GM21825 (cell line): ENCODE results near the gene LRRC10B.

Experiments
- ATAC-seq: cut with Tn5 transposase; IDR thresholded peaks from one replicate; pipeline ENCODE4 v1.9.1; 2021; ENCODE audit warnings: mild to moderate bottlenecking, moderate library complexity; ENCODE audit not compliant: unreplicated experiment

The LRRC10B gene

DNA sequence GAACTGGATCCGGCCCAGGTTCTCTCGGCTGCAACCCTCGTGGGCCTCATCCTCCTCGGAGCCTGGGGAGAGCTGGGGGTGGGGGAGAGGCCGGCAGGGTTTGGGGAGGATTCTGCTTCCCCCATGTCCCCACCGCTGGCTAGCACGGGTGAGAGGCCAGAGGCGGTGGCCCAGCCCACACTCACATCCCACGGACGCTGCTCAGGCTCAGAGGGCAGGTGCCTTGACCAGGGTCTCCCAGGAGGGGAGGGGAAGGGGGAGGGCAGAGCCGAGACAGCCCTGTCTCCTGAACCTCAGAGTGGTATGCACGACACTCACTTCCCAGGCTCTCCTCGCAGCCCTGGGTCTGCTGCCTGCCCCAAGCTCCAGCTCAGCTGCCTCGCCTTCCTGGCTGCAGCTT is 19.6 kb downstream of the LRRC10B start:
- no peak for ATAC-seq

- no peak for ATAC-seq
These were observed 21.1 kb downstream of the LRRC10B start for GRCh38 chr11:61529537-61530225.

DNA sequence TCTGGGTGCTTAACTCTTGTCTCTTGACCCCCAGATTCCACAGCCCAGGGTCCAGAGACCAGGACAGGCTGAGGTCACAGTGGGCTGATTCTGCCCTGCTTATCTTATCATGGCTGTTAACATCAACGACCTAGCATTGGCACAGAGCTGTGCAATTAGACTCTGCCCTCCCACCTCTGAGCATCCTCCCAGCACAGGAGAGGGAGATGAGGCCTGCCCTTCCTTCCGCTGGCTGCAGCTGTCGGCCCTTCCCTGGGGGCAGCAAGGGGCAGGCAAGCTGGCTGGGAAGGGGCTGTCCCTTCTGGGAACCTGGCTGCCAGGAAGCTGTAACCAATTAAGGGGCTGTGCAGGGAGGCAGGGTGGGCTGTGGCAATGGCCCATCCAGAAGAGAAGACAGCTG is 22.5 kb downstream of the LRRC10B start:
- no peak for ATAC-seq

- ATAC-seq = no peak
These were observed 23.8 kb downstream of the LRRC10B start for GRCh38 chr11:61532134-61533038.

- ATAC-seq = no peak
These were observed 24.5 kb downstream of the LRRC10B start for GRCh38 chr11:61533039-61533375.

GRCh38 chr11:61533401-61533800 is 24.9 kb downstream of the LRRC10B start:
- no peak for ATAC-seq

GRCh38 chr11:61534025-61534932 is 25.7 kb downstream of the LRRC10B start:
- ATAC-seq = no peak

GRCh38 chr11:61534933-61535839 is 26.6 kb downstream of the LRRC10B start:
- ATAC-seq = no peak

GRCh38 chr11:61535998-61536675 is 27.6 kb downstream of the LRRC10B start:
- no peak for ATAC-seq

- ATAC-seq = no peak
These were observed 28.2 kb downstream of the LRRC10B start for GRCh38 chr11:61536676-61537270.

DNA sequence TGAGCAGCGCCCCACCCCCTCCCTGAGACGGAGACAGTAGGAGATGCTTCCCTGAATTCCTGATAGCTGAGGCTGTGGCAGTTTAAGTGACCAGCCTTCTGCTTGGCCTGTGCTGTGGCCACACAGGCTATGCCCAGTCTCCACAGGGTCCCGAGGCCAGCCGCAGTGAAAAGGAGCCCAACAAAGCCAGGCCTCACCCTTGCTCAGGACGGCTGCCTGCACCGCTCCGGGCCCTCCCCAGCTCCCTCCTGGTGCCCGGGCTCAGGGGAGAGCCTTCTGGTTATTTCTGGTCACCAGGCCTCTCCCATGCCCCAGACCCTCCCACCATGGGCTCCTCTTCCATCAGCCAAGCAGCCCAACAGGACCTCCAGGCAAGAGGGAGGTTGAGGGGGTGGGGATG is 28.8 kb downstream of the LRRC10B start:
- no peak for ATAC-seq

GRCh38 chr11:61538636-61538961 is 30.1 kb downstream of the LRRC10B start:
- no peak for ATAC-seq

DNA sequence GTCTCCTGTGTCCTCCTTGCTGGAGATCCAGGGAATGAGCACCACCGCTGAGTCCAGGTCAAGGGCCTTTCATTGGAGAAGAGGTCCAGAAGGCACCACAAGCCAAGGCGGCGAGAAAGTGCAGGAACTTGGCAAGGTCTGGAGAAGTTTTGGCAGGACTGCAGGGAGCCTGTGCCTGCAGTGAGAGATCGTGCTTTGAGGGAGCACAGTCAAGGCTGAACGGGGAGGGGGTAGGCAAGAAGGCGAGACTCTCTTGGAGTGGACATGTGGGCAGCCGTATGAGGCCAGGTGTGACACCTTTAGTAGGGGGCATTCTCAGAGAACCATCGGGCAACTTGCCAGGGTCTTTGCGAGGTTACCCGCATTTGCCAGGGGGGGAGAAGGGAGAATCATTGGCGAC is 30.5 kb downstream of the LRRC10B start:
- no peak for ATAC-seq

DNA sequence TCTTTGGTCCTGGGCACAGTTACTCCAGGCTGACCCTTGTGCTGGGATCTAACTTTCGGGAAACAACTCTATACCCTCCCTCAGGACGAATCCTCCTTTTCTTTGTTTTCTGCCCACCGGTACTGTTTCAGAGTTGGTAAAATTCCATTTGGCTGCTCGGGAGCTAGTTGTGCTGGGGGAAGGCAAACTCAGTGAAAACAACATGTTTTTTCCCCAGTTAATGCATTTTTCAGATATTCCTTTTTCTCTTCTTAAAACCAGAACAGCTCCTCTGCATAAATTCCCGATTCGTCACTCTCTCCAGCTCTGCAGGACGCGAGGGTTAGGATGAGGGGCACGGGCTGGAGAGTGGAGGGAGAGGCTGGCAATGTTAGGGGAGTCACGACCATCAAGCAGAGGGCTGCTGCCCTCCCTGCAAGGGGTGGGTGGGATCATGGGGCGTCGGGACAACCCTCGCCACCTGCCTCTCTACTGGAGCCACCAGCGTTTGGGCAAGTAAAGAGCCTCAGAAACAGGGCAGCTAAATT is 31.3 kb downstream of the LRRC10B start:
- no peak for ATAC-seq

GRCh38 chr11:61540528-61540927 is 32.0 kb downstream of the LRRC10B start:
- ATAC-seq = no peak

DNA sequence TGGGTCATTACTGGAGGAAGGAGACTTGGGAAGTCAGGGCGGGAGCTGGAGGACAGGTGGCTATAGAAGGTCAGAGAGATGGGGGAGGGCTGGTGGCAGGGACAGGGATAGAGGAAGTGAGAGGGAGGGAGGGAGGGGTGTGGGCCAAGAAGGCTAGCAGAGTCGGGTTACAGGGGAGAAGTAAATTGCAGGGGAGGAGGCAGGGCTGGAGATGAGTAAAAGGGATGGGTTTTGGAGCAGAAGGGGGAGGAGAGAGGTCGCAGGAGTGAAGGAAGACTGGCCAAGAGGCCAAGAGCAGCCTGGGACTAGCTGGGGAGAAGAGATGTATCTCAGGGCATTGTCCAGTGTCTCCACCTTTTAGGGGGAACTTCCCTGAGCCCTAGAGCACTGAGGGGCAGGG is 33.0 kb downstream of the LRRC10B start:
- no peak for ATAC-seq

DNA sequence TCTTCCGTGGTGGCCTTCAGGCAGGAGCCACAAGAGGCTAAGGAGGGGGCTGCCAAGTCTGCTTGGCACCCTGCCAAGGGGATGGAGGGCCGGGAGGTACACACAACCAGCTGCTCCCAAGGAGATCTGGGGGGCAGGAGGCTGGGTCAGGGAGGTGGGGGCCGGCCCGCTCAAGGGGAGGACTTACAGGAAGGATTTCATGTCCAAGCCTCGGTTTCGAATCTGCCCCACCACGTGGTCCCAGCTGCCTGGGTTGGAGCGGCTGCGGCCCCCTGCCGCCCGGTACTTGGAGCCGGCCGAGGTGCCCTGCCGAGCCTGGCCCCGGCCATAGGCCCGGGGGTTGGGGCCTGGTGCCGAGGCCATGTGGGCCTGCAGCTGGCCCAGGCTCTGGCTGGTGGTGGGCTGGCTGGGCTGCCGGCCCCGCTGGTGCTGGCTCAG is 33.5 kb downstream of the LRRC10B start:
- ATAC-seq = no peak

DNA sequence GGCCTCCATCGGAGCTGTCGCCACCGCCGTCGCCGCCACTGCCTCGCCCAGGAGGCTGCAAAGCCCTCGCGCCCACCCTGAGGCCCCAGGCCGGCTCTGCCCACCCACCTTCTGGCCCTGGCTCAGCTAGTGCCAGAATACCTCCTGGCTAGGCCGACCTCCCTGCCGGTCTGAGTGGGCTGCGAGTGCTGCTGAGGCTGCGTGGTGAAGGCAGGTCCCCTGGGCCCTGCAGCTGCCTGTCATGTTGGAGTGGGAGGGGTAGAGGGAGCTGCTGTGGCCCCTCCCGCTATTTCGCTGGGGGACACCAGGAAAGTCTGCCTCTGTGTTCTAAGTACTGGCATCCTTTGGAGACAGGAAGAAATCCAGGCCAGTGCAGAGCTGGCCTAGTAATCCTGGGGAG is 34.2 kb downstream of the LRRC10B start:
- no peak for ATAC-seq

GRCh38 chr11:61543606-61544306 is 35.2 kb downstream of the LRRC10B start:
- ATAC-seq = no peak
